GM19324 (cell line): ENCODE data around the gene SMAD2.
"Not testable (repeated sequence)": the region's sequence is repeated elsewhere in the genome, so short reads cannot be mapped to it uniquely, and the experiment has no call there.

ENCODE experiments used
- ATAC-seq: cut with Tn5 transposase; IDR thresholded peaks from one replicate; pipeline ENCODE4 v1.9.1; 2021; ENCODE audit warnings: mild to moderate bottlenecking, moderate library complexity; ENCODE audit not compliant: unreplicated experiment, low FRiP score

SMAD2 gene

DNA sequence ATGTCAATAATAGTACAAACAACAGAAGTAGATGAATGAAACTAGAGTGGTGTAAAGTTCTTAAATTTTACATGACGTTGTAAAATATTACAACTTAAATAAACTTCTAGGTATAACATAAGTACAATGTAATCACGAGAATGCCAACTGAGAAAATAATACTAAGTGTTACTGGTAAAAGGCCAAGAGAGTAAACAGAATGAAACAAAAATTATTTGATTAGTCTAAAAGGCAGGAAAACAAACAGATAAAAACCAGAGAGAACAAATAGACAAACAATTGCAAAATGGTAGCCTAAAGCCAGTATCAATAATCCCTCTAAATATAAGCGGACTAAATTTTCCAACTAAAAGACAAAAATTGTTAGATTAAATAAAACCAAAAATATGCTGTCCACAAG is 71.9 kb downstream of the SMAD2 start:
- no peak for ATAC-seq

DNA sequence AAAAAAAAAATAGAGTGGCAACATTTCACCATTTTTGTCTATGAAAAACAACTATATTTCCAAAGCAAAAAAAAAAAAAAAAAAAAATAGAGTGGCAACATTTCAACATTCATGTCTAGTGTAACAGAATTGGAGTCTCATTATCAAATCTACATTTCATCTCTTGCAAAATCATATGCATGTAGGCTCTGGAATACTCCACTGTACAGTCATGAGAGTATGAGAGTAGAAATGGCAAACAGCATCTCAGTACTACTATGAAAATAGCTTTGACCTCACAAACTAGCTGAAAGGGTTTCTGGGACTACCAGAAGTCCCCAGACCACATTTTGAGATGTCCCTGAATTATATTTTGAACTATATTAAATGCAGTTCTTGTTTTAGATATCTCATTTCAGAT is 82.8 kb downstream of the SMAD2 start:
- ATAC-seq, result no peak

DNA sequence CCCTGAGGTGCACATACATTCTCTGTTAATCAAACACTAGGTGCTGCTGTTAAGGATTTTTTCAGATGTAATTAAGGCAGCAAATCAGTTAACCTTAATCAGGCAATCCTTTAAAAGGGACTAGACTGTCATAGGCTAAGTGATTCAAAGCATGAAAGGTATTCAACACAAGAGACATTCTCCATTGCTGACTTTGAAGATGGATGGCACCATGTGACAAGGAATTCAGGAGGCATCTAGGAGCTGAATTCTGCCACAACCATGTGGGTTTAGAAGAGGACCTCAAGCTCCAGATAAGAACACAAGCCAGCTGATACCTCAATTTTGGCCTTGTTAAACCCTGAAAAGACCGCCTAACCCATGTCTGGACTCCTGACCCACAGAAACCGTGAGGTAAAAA is 84.0 kb downstream of the SMAD2 start:
- no peak for ATAC-seq

DNA sequence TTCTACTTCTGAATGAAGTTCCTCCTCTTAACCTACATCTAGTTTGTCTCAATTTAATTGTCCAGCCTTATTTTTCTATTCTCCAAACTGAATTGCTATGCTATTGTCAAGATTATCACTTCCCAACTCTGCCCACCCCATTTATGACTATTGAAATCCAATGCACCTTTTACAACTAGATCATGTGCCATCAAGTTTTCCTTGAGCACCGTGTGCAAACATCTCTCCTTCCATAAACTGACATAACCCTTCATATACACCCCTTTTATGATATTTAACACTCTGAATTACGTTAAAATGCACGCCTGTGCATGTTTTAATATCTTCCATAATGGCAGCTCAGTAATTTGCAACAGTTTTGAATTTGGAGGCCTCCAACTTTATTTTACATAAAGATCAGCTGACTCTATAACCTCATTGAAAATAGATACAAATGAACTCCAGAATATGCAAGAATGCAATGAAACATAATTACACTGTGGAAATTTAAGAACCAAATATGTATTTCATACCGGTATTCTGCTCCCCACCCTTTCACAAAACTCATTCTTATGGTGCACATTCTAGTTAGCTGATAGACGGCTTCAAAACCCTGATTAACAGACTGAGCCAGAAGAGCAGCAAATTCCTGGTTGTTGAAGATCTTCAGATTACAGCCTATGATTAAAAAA is 85.5 kb downstream of the SMAD2 start:
- ATAC-seq, result no peak

DNA sequence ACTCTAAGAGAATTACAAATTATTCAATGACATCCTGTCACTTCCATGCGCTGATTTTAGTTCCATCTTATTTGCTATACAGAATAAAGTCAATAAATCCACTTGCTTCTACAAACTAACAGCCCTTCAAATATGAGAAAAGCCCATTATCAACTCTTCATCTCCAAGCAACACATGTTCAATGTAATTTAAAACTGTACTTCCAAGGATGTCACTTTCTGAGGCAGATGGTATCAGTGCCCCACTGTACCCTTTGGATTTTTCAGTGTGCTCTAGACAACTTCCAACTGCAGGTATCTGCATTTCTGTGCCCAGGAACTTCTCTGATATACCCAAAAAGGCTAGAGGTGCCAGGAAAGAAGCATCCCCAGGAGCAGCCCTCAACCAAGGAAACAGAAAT is 87.6 kb downstream of the SMAD2 start:
- no peak for ATAC-seq

DNA sequence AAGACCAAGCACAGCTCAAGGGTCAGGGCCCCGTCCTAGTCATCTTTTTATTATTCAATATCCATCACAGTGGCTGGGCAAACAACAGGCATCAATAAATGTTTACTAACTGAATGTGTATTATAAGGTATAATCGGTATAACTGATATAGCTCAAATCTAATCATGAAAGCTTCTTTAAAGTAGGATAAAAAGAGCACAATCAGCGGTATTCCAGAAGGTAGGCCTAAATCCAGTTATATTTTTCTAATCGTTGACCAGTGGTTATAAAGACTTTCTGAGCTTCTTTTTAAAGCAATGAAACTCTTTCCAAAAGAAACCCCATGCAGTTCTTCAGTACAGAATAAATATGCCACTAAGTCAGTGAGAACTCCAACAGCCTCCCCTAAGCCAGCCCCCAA is 92.1 kb downstream of the SMAD2 start:
- no peak for ATAC-seq

DNA sequence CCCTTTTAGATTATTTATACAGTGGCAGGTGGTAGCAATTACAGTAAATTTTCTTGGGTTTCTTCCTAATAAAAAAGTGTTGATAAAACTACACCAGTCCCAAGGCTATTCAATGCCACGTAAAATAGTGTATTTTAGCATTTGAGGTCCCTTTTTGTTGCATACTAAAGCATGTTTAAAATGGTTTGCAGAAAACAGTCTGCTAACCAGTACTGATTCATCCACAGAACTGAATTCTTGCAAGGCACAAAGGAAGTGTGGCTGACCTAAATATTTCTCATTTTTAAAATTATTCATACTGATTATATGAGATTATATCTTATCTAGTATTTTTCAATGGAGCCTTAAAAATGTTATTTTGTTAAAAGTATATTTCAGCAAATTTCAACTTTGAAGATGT is 98.1 kb downstream of the SMAD2 start:
- ATAC-seq, result no peak

DNA sequence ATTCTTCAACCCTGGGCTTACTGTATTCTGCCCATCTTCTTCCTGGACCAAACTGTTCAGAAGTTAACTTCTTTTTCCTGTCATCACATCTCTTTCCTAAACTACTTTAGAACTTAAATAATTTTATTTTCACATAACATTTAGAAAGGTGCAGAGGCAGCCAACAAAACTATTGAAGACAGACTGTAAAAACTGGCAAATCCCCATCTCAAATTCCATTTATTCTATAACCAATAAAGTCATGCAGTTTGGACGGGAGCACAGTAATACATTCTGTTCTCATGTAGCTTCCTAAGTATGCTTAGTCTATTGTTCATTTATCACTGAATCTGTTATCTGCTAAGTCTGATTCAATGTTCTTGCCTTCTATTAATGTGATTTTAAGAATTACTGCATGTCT is 99.1 kb downstream of the SMAD2 start:
- ATAC-seq, result no peak

DNA sequence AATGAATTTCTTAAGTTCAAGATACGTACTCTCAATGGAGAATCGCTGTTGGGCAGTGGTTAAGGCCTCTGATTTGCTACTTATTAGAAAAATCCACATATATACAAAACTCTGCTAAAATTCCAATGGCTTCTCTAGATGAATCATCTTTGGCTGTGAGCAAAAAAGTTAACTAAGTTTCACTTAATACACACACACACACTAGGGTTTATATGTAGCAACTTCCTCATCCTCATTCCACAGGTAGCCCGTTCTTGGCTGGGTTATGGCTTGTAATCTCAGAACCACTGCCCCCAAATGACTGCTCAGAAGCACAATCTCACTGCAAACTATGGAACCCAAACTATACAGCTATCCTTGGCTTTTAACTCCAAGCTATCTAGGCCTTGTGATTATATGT is 99.7 kb downstream of the SMAD2 start:
- no peak for ATAC-seq

DNA sequence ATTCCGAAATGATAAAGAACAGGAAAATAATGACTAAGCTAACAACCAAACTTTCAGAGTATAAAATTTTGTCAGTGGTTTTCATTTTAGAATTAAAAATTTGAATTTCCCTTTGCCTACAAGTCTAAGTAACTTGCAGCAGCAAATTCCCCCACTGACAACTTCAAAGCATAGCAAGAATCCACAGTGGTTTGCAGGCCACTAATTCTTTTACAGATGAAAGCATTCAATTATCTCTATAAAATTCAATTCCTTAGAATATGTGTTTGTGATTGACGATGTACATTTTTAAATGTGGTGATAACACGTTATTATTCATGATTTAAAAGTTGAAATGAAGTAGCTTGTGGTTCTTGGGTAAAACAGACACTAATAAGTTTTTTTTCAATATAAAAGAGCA is 100.6 kb downstream of the SMAD2 start:
- ATAC-seq, result no peak

DNA sequence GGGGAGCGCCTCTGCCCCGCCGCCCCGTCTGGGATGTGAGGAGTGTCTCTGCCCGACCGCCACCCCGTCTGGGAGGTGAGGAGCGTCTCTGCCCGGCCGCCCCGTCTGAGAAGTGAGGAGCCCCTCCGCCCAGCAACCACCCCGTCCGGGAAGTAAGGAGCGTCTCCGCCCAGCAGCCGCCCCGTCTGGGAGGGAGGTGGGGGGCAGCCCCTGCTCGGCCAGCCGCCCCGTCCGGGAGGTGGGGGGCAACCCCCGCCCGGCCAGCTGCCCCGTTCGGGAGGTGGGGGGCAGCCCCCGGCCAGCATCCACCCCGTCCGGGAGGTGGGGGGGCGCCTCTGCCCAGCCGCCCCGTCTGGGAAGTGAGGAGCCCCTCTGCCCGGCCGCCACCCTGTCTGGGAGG is 102.4 kb downstream of the SMAD2 start:
- ATAC-seq, result not testable (repeated sequence)

DNA sequence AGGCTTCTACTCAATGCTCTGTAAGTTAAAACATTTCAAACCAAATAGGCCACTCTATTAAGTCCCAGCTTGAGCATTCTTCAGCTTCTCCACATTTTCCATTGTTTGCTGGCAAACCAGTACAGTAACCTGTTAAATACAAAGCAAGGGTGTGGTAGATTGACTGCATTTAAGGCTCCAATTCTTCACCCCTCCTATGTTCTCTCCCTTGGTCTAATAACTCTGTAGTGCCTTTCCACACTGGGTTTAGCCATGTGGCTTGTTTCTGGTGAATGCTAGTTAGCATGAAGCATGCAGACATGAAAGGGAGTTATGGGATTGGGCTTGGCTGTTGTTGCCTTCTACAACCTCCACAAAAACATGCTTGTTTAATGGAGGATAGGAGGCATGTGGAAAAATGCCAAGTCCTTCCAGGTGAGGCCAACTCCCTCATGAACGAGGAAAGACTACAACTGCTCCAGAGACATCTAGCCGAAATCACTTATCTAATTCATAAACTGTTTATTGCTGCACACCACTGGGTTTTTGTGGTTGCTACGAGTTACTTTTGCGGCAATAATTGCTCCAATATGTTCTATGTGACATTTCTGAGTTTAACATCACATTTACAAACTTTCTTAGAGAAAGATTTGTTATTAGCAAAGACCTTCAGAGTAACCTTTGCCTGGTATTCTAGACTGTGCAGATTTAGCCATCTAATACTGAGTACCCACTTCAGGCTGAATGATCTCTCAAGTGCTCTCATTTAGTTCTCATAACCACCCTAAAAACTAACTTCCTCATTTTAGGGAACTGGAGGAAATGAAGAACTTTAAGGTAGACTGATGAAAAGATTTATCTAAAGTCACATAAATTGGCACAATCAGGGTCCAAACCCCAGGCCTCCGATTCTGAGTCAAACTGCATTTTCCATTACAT is 104.0 kb downstream of the SMAD2 start:
- ATAC-seq, result no peak

DNA sequence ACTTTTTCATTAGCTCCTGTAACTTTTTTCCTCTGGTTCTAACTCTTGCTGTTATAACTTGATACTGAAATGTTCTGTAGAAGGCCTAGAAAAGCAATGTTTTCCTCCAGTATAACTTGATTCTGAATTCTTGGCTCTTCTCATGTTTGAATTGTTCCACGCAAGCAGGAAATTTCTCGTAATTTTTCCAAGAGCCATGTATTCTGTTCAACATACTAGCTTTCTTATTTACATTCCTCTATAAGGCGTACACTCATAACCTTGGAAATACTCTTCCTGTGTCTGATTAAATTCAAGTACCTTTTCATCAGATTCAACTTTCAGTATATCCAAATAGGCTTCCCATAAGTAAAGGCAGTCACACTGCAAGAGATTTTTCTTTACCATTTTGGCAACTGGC is 109.1 kb downstream of the SMAD2 start:
- ATAC-seq, result no peak

DNA sequence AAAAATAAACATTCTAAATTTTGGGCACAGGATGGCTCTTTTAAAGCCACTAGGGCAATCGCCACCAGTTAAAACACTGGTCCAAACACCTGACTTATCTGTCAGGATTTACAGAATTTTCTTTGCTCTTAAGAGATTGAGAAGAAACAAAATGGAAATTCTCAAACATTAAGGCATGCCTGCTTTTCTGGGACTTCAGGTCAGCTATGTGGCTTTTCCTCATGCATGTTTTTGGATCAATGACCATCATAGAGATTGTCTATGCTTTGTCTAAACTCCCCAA is 112.7 kb downstream of the SMAD2 start:
- no peak for ATAC-seq

DNA sequence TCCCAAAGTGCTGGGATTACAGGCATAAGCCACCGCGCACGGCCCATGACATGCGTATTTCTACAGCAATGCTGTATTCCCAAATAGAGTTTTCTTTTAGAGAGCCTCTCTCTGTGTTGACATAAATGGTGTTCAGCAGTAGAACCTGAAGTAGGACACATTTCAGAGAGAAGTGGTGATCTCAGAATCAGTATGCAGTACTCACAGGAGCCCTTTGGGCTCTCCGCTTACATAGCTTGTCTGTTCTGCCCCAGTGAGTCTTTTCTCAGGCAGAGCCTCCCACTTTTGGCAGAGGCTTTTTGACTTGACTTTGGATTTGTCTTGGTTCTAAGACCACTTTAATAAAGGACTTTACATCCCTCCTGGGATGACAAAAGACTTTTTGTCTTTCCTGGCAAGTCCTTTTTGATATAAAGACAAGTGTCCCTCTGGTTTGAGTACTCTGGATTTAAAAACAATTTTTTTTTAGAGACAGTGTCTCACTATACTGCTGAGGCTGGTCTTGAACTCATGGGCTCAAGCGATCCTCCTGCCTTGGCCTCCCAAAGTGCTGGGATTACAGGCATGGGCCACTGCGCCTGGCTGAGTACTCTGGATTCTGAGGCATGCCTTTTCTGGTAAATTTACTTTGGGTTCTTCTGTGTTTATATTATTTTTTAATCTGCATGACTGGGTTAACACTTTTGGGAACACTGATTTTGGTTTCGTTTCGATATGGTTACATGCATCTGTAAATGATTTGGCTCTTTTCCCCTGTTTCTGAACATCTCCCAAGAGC is 113.3 kb downstream of the SMAD2 start:
- ATAC-seq, result no peak

DNA sequence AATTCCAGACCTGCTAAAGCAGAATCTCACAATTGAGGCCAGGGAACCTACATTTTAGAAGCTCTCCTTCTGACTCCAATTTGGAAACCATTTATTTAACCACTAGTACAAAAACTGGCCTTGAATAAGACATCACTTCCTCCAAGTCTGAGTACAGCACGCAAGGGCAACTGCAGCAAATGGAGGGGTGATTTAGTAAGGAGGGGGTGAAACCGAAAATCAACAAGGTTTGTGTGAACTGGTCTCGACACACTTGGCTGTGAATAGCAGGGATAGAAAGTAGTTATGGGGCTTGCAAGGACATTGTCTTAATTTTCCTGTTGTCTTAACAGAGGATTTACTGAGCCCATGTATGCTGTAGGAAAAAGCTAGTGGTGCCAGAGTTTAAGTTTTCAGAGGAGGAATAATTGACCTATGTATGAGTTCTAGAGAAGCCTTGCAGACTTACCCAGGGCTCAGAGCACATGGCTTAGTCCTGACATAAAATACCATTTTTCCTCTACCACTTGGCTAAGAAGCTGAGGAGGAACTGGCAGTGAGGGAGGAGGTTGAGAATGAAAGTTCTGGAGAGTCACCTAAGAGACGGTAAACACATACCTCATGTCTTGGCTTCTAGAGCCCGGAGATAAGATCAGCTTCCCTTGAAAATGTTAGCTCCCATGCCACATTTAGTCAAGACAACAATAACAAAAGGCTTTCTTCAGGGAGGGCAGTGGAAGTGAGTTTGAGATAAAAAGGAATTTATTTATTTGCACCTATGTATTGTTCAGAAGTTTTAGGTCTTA is 114.8 kb downstream of the SMAD2 start:
- no peak for ATAC-seq

DNA sequence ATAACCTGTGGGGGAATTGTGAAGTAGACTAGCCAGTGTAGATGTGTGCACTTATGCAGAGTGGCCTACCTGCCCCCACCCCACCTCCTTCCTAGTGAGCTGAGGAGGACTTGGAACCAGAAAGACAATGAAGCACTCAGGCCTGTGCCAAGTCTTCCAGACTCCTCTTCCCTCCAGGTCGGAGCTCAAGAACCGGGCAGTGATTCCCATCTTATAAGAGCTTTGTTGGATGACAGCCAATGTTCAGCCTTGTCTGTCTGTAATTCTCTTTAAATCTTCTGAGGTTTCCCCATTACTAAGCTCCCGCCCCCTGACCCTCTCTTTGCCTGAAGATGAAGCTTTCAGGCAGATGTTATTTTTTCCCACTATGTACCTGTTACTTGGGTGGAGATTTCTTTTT is 121.0 kb downstream of the SMAD2 start:
- ATAC-seq, result no peak

DNA sequence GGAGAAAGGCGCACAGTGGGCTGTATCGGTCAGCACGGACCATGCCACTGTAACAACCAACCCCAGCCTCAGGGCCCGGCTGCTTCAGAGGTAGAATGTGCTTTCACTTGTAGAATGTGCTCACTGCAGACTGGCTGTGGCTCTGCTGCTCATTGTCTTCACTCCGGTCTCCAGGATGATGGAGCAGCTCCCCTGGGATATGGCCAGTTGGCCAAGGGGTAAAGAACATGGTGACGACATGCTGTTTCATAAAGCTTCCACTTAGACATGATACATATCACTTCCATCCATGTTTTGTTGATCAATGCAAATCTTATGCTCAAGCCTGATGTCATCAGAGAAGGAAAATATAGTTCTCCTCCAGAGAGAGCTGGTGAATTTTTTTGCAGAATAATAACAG is 127.7 kb downstream of the SMAD2 start:
- no peak for ATAC-seq

DNA sequence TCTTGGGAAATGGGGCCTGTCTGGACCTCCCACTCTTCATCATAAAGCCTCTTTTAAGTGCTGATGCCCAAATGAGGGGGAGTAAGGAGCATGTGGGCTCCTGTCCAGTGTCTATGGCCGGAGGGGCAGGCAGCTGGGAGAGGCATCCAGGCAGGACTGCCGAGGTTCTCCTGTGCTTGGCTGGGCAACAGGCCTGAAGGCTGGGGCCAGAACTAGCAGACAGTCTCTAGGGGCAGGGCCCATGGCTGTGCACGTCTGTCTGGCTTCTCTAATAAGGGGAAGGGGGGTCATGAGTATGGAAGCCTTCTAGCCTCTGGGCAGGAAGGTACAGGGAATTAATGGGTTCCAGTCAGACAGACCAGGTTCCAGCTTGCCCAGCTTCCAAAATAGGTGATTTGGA is 128.6 kb downstream of the SMAD2 start:
- no peak for ATAC-seq

DNA sequence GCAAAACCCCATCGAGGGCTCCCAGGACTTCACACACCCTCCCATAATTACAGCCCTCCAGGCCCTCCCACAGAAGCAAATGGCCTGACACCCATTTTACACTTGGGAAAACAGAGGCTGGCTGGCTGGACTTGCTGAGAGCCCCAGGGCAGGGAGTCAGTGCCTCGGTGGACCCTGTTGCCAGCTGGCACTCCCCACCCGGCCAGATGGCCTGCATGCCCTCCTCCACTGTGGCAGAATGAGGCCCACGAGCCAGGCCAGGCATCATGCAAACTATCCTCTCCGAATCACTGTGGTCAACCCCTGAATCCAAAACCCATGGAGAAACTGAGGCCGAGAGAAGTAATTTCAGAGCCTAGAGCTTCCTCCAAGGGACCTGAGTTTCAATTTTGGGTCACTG is 129.7 kb downstream of the SMAD2 start:
- no peak for ATAC-seq

DNA sequence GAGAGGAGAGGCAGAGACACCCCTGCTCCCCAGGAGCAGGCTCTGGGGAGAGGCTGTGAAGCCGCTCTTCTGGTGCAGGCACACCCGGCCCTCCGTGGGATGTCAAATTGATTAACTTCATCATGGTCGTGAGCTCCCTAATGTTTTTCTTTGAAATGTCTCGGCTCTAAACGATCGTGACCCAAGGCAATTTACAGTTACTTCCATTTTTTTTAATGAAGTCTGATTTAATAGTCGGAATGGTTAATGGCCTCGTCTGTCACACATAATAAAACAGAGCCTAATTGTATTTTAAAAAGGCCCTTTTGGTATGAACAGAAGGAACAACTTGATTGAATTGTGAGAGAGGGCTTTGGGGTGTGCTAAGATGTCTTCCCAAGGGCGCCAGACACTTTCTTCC is 130.2 kb downstream of the SMAD2 start:
- ATAC-seq, result no peak
